NCI-H2171 (cell line): ENCODE data around the gene JAK1.

Experiments used
- DNase-seq: peaks from one replicate; lab custom pipeline; 2025; lab: John Stamatoyannopoulos, UW

The JAK1 gene

GRCh38 chr1:64892576-64893573 lies 73.5 kb downstream of the JAK1 start:
- DNase-seq, result no peak

DNA sequence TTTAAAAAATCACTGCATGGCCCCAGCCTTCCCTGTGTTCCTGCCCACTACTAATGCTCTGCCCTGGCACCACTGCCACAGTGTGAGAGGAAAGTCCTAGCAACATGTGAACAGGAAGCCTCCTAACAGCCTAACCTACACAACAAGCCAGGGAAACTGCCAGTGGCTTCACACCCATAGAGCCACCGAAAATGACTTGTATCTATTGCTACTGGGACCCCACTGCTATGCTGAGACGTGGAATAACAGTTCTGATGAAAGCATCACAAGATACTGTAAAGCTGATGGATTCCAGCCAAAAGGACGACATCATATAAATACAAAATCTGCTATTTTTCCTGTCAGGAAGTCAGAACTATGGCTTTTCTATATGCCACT lies 74.9 kb downstream of the JAK1 start:
- DNase-seq, result no peak

DNA sequence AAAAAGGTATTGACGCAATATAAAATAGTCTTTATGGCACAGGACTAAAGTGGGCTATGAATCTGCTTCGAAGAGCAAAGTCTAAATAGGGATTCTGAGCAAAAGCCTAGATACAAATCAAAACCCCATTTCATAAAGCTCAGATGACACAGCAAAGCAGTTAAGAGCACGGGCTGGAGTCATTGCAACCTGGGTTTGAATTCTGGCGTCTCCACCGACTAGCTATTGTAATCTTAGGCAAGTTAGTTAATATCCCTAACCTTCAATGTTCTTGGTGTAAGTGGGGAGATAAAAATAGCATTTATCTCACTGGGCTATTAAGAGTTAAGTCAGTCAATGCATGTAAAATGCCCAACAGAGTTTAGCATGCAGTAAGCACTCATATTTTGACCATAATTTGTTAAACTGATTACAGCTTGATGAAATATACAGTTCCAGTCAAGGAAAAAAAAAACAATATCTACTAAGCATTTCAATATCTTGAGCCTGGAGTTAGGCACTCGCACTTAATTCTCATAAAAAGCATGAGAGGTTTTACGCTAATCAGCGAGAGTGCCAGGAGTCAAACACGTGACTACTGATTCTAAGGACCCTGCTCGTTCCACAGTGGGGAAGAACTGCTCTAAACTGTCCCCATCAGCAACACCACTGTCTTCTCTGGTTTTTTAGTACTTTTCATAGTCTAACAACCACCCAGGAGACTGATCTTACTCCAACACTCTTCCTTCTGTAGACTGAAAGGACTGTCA lies 75.5 kb downstream of the JAK1 start:
- DNase-seq, result no peak

DNA sequence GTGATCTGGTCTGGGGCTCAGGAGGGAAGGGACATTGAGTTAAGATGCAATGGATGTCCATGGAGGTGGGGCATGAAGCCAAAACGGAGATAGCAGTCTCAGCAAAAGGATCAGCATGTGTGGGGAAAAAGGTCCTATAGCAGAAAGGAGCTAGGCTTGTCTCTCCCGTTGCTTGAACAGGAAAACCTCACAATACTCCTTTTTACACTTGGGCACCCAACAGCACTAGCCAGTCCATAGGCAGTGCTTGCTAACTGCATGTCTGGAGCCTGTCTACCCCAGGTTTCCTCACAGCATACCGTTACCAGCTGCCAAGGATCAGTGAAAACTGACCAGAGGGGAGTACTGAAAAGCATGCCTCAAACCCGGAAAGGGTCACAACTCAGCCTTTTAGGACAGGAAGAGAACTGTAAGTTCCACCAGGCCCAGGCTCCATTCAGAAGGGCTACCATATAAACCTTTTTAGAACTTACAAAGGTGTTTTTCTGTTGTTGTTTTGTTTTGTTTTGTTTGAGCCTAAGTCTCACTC lies 78.6 kb downstream of the JAK1 start:
- no peak for DNase-seq

GRCh38 chr1:64886877-64887276 lies 79.5 kb downstream of the JAK1 start:
- no peak for DNase-seq

DNA sequence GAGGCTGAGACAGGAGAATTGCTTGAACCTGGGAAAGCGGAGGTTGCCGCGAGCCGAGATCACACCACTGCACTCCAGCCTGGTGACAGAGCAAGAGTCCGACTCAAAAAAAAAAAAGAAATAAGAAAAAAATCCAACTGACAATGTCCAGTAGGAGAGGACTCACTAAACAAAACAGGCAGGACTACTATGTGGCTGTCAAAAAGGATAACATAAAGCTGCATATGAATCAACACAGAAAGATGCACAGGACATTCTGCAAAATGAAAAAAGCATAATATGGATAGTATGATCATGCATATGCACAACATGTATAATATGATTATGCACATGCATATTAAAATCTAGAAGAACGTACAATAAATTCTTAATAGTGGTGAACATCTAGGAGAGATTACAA lies 80.7 kb downstream of the JAK1 start:
- no peak for DNase-seq

DNA sequence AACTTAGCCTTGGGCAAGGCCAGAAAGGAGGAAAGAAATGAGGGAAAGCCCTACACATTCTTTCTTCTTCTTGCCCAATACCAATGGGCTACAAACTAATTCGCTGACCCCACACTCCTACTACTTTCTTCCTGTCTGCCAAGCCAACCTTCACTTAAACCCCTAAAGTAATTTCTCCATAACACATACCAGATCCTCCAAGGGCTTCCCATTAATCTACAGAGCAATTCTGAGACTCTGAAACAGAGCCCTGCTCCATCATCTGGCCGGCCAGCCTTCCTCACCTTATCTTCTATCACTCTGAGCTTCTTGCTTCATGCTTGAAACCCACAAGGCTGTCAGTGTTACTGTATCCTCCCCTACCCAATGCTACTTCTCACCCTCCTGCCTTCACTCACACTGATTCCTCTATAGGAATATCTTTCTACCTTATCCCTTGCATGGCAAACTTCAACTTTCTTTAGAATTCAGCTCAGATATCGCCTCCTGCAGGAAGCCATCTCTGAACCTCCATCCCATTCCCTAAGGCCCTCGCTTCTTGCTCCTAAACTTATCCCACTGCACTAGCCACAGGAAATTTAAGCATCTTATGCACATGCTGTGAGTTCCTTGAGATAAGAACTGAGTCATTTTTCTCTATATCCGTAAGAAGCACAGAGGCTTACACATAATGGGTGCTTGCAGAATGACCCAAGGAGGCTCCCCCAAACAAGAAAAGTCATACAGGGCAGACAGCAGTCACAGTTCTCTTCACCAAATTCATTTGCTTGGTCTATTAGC lies 81.9 kb downstream of the JAK1 start:
- no peak for DNase-seq

- DNase-seq, result no peak
Measured at GRCh38 chr1:64882574-64883255, 83.6 kb downstream of the JAK1 start.

GRCh38 chr1:64881281-64881680 lies 85.1 kb downstream of the JAK1 start:
- DNase-seq, result no peak

DNA sequence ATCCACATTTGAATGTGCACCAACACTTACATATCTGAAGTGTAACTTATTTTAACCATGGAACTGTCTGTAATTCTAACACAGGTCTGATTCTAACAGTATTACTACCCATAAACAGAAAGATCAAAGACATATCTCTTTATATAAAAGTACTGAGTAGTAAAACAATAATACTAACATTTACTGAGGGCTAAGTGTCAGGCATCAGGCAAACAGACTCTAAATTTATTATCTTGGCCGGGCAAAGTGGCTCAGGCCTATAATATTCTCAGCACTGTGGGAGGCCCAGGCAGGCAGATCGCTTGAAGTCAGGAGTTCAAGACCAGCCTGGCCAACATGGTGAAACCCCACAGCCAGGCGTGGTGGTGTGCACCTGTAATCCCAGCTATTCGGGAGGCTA lies 85.9 kb downstream of the JAK1 start:
- no peak for DNase-seq

GRCh38 chr1:64878931-64879611 lies 87.3 kb downstream of the JAK1 start:
- DNase-seq, result no peak

GRCh38 chr1:64878090-64878489 lies 88.3 kb downstream of the JAK1 start:
- no peak for DNase-seq

GRCh38 chr1:64877598-64877997 lies 88.8 kb downstream of the JAK1 start:
- DNase-seq, result no peak

GRCh38 chr1:64877151-64877550 lies 89.2 kb downstream of the JAK1 start:
- no peak for DNase-seq

DNA sequence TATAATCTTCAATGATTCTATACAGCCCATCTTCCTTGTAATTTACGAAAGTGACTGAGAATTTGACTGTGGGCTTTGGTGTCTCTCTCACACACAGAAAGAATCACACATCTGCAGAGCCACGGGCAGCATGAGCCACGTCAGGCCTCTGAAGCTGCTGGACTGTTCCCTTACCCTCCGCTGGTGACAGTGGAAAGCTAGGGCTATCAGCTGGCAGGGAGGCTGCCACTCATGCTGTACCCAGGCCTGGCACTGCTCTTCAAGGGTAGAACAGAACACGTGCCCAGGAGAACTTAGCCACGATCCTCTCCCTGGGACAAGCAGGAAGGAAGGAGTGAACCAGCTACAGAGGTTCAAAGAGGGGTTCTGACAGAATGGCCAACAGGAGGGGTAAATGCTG lies 90.7 kb downstream of the JAK1 start:
- DNase-seq, result no peak

DNA sequence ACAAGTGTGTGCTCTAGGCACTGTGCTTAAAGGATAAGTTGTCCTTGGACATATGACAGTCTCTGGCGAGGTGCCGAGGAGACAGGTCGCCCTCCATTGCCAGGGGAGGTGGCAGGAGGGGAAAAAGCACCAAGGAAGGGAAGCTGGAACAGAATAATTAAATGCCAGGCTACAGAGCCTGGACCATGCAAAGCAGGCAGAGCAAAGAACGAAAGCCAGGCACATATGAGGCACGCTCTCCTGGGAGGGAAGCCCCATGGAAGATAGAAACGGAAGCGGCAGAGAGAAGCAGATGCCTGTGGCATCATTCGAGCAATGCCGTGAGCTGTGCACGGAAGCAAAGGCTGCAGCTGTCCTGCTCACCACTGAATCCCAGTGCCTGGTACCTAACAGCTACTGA lies 91.2 kb downstream of the JAK1 start:
- no peak for DNase-seq

GRCh38 chr1:64874666-64875065 lies 91.7 kb downstream of the JAK1 start:
- DNase-seq, result no peak

GRCh38 chr1:64873576-64873975 lies 92.8 kb downstream of the JAK1 start:
- no peak for DNase-seq

DNA sequence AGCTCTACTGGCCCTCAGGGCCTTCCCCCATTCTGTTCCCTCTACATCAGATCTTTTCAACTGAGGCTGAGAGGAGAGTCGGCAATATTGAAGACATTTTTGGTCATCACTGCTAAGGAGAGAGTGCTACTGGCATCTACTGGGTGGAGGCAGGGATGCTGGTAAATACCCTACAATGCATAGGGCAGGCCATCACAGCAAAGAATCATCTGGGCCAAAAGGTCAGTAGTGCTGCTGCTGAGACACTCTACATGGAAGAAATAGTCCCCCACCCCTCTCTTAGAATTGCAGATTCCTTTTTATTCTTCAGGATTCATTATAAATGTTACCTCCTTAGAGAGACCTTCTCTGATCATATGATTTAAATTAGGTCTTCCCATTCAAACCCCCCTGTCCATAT lies 94.3 kb downstream of the JAK1 start:
- DNase-seq, result no peak

DNA sequence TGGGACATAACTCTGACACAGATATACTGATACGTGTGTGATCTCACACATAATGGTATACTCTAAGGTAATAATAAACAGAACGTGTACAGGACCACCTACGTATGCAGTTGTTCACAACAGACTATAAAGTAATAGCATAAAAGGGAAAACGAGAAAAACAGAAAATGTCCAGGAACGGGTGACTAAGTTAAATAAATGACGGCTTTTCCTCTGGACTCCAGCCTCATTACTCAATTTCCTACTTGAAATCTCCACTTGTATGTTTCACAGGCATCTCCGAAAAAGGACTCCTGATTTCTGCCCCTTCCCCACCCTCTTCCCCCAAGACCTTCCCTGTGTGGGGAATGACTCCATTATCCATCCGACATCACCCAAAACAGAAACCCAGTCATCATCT lies 95.1 kb downstream of the JAK1 start:
- no peak for DNase-seq

DNA sequence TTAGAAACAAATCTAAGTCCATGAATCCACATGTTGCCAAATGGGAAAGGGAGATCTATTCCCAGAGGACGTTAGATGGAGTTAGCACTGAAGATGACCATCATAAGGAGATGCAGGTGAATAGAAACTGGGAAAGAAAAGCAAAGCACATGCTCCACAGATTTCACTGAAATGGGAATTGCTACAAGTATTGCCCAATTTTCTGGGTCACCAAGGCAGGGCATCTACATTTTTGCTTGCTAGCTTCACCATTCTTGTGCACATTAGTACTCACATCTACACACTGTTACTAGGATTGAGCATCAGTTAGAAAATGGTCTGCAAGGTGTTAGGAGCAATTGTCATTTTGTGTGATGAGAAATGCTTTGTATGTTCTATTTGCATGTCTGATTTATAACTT lies 99.1 kb downstream of the JAK1 start:
- DNase-seq, result no peak
